Duodenal mucosa (tissue), 2 donors: Measurements from ENCODE around the gene LMF2.

Experiments
- H3K27ac ChIP-seq: one replicate; pipeline ENCODE4 v1.7.0; 2013; ENCODE audit warnings: low read depth, low read length
- H3K27me3 ChIP-seq, 2 donors: one replicate each; pipeline ENCODE4 v1.7.0; 2013; ENCODE audit warnings: low read length in 2 of 2, control low read depth in 1 of 2; ENCODE audit not compliant: insufficient read depth in 2 of 2, control insufficient read depth in 1 of 2
- H3K36me3 ChIP-seq, 2 donors: one replicate each; pipeline ENCODE4 v1.7.0; 2013; ENCODE audit warnings: low read length in 2 of 2, control low read depth in 1 of 2; ENCODE audit not compliant: insufficient read depth in 2 of 2, control insufficient read depth in 1 of 2
- H3K4me1 ChIP-seq, 2 donors: one replicate each; pipeline ENCODE4 v1.7.0; 2013; ENCODE audit warnings: low read length in 2 of 2, control low read depth in 1 of 2; ENCODE audit not compliant: insufficient read depth in 2 of 2, control insufficient read depth in 1 of 2
- H3K4me3 ChIP-seq, 2 donors: one replicate each; pipeline ENCODE4 v1.7.0; 2013; ENCODE audit warnings: low read length in 2 of 2, low read depth in 1 of 2
- H3K9ac ChIP-seq, 2 donors: one replicate each; pipeline ENCODE4 v1.7.0; 2013; ENCODE audit warnings: low read length in 2 of 2, low read depth in 1 of 2
- H3K9me3 ChIP-seq, 2 donors: one replicate each; pipeline ENCODE4 v1.7.0; 2013; ENCODE audit warnings: low read length in 2 of 2, control low read depth in 1 of 2; ENCODE audit not compliant: control insufficient read depth in 1 of 2

The LMF2 gene

GRCh38 chr22:50516068-50516467, 8.6 kb upstream of the LMF2 start:
- Histone ChIP-seq H3K27me3 (no peaks in the 10 kb centered on the region), H3K27ac (no peak overlapping the region), H3K9ac (no peak overlapping the region), H3K4me3 (no peak overlapping the region), H3K36me3 (peaks cover 16 to 48% of the 10 kb centered on the region in 2 donors), H3K9me3 (no peaks in the 10 kb centered on the region), H3K4me1 (no peaks in the 10 kb centered on the region)

GRCh38 chr22:50513175-50513574, 5.7 kb upstream of the LMF2 start:
- no peaks in the 10 kb centered on the region for H3K27me3 ChIP-seq
- H3K9me3 ChIP-seq: no peaks in the 10 kb centered on the region
- no peak overlapping the region for H3K27ac ChIP-seq
- peaks cover 10 to 12% of the 10 kb centered on the region in 2 donors for H3K4me1 ChIP-seq
- no peak overlapping the region for H3K9ac ChIP-seq
- no peak overlapping the region for H3K4me3 ChIP-seq
- H3K36me3 ChIP-seq: peaks cover 11 to 29% of the 10 kb centered on the region in 2 donors

GRCh38 chr22:50508897-50509296, 1.4 kb upstream of the LMF2 start:
- Histone ChIP-seq H3K9me3 (no peaks in the 10 kb centered on the region), H3K27ac (no peak overlapping the region), H3K4me3 (peak overlapping the region; percentile 72 to 90), H3K9ac (peak overlapping the region; percentile 49 to 66), H3K36me3 (peaks cover 0 to 18% of the 10 kb centered on the region in 2 donors), H3K4me1 (peaks cover 10 to 27% of the 10 kb centered on the region in 2 donors), H3K27me3 (no peaks in the 10 kb centered on the region)

- Histone ChIP-seq H3K9ac (peak within 1 kb of the TSS; percentile 87 to 91), H3K4me3 (peak within 1 kb of the TSS; percentile 81 to 94), H3K27me3 (no peaks in the 10 kb centered on the region), H3K27ac (peak within 1 kb of the TSS; percentile 88), H3K9me3 (no peaks in the 10 kb centered on the region), H3K36me3 (peaks cover 0 to 18% of the 10 kb centered on the region in 2 donors), H3K4me1 (peaks cover 10 to 27% of the 10 kb centered on the region in 2 donors)
Measured at GRCh38 chr22:50507991-50508884, 736 bp upstream of the LMF2 start, which contains the start of gene NCAPH2. NCAPH2 (plus strand) TSS chr22:50508224; CDS start chr22:50508338, 114 bp downstream.

- H3K4me1 ChIP-seq: peaks cover 10 to 27% of the 10 kb centered on the region in 2 donors
- H3K27me3 ChIP-seq: no peaks in the 10 kb centered on the region
- H3K9ac ChIP-seq: peak overlapping the region; percentile 87 to 91
- no peaks in the 10 kb centered on the region for H3K9me3 ChIP-seq
- H3K4me3 ChIP-seq: peak overlapping the region; percentile 81 to 94
- H3K36me3 ChIP-seq: peaks cover 6 to 21% of the 10 kb centered on the region in 2 donors
- H3K27ac ChIP-seq: peak overlapping the region; percentile 61
Measured at GRCh38 chr22:50506611-50507420, 686 bp downstream of the LMF2 start.

GRCh38 chr22:50505776-50506610, 1.5 kb downstream of the LMF2 start:
- Histone ChIP-seq H3K36me3 (peaks cover 6 to 21% of the 10 kb centered on the region in 2 donors), H3K27ac (no peak overlapping the region), H3K9ac (peak overlapping the region in 1 of 2 donors; percentile 87), H3K4me3 (peak overlapping the region; percentile 81 to 94), H3K27me3 (no peaks in the 10 kb centered on the region), H3K9me3 (no peaks in the 10 kb centered on the region), H3K4me1 (peaks cover 10 to 27% of the 10 kb centered on the region in 2 donors)

- Histone ChIP-seq H3K36me3 (peaks cover 6 to 21% of the 10 kb centered on the region in 2 donors), H3K27me3 (no peaks in the 10 kb centered on the region), H3K4me3 (no peak overlapping the region), H3K9ac (no peak overlapping the region), H3K4me1 (peaks cover 10 to 27% of the 10 kb centered on the region in 2 donors), H3K27ac (no peak overlapping the region), H3K9me3 (no peaks in the 10 kb centered on the region)
Measured at GRCh38 chr22:50505276-50505775, 2.2 kb downstream of the LMF2 start.

GRCh38 chr22:50504369-50505211, 2.9 kb downstream of the LMF2 start:
- no peak overlapping the region for H3K4me3 ChIP-seq
- H3K36me3 ChIP-seq: peaks cover 6 to 21% of the 10 kb centered on the region in 2 donors
- H3K27ac ChIP-seq: no peak overlapping the region
- peaks cover 10 to 27% of the 10 kb centered on the region in 2 donors for H3K4me1 ChIP-seq
- H3K9me3 ChIP-seq: no peaks in the 10 kb centered on the region
- no peaks in the 10 kb centered on the region for H3K27me3 ChIP-seq
- H3K9ac ChIP-seq: no peak overlapping the region
